ENCODE data around the gene MTX3.

MTX3 gene

DNA sequence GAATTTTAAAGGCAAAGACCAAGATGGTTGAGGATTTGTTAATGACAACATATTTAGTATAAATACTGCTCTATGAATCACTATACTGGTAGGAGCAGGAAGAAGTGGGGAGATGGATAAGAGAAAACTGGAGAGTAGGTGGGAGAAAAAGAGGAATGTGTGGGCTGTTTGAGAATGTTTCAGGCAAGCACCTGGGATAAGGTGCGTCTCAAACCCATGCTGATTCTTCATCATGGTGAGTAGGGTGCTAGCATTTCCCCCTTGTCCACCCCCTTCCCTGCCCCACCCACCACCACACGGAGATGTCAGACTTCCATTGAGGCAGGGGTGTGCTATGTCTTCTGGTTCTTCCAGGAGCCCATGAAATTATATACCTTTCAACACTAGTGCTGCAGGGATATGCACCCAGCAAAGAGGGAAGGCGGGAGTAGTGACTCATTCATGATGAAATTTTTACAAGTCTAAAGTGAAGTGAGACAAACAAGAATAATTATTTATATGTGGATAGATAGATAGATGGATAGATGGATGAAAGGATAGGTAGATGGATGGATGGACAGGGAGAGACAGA is 54.3 kb downstream of the MTX3 start:
- no peak for DNase-seq (ENCODE audit: low read depth in 2 of 2, low spot score in 1 of 2)

DNA sequence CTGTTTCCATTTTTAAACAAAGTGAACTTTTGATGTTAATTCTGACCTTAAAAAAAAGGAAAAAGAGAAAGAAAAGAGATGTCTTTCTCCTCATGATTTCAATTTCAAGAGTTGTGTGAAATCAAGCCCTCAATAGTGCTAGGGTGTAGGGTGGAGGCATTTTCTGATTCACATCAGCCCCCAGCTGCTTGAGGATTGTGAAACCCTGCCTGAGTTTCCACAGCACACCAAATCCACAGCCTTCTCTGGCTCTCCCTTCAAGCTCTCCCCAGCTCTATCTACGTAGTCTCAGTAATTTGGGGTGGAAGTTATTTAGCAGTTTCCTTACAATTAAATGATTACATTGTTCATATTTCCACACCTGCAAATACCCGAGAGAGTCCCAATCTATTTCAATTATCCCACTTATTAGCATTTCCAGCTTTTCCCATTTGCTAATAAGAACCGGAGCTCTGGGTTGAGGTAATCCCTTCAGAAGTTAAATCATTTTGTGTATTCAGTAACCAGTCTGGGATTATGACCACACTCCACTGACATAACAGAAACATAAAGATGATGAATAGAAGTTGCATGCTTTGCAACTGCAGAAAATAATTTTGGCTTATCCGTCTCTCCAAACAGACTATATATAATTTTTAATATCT is 54.9 kb downstream of the MTX3 start:
- DNase-seq (ENCODE audit: low read depth in 2 of 2, low spot score in 1 of 2), result no peak

DNA sequence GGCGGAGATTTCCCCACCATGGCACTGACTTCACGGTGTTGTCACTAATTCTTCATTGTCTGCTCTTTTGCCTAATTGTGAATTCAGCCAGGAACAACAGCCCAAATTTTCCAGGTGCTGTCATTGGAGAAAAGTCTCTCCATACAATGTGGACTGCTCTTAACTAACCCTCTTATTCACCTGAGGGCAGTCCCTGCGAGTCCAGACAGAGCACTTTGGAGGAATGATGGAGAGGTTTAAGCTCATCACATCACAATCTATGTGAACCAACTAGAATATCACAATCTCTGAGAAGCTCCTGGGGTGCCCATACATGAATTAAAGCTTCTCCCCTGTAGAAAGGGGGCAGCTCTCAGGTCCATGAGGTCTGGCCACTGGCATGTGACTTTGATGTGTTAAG is 56.4 kb downstream of the MTX3 start:
- DNase-seq (ENCODE audit: low read depth in 2 of 2, low spot score in 1 of 2), result no peak

DNA sequence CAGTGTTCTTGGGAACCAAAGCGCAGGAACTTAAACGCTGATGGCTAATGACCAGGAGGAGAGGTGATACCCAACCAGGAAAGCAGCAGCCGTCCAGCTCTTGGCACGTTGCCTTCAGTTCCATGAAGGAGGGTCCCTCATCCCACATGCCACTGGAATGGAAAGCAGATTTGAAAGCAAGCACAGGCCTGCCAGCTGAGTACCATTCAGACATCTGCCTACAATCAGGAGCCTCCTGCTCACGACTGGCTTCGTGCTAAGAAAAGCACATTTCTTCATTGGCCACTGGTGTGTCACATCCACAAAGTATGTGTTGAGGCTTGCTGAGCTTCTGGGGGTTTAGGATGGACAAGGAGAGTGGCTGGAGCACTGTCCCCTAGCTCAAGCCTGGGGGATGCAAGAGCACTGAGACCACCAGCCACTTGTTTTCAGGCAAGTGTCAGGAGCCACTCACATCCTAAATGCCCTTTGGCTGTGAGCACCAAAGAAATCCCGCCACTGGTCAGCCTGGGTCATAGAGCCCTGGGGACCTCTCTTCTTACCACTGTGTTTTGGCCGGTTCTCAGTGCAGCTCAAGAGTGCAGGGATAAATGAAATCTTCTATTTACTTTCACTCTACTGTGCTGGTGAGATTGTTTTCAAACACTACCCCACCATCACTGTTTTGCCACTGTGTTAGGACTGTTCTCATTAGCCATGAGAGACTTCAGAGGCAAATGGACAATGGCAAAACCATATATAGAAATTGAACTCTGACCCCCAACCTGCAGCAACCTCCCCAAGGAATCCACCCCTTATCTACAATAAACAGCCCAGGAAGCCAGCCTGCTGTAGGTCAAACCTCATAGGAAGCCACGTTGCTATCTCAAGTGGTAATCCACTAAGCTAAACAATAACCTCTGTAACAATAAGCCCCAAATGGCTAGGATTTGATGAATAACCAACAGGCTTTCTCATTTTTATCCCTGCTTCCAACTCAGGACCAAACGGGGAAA is 58.3 kb downstream of the MTX3 start:
- DNase-seq (ENCODE audit: low read depth in 2 of 2, low spot score in 1 of 2), result no peak

DNA sequence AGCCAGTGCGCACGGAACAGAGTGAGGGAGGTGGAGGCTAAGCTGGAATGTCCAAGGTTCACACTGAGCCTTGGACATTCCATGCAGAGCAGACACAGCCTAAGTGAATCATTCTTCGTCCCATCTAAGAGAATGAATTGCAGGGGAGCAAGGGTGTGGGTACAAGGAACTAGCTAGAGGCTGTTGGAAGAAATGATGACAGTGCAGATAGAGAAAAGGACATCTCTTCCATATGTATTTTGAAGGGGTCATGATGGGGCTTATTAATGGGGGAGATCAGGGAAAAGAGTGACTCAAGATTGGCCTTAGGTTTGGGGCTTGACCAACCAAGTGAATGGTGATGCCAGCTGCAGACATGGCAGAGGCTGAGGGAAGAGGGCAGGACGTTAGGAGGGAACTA is 59.2 kb downstream of the MTX3 start:
- no peak for DNase-seq (ENCODE audit: low read depth in 2 of 2, low spot score in 1 of 2)

DNA sequence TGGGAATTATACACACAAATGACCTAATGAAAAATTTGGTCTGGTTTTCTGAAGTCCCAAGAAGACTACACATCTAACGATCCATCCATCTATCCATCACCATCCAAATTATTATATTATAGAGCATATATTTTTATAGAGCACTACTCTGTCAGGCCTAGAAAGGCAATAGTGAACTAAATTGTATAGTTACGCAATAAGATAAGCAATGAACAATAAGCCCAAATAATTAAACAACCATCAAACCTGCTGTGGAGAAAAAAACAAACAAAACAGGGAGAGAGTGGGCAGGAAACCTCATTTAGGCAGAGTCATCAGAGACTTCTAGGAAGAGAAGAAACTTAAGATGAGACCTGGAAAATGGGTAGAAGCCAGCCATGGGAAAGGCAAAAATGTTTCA is 59.7 kb downstream of the MTX3 start:
- no peak for DNase-seq (ENCODE audit: low read depth in 2 of 2, low spot score in 1 of 2)

DNA sequence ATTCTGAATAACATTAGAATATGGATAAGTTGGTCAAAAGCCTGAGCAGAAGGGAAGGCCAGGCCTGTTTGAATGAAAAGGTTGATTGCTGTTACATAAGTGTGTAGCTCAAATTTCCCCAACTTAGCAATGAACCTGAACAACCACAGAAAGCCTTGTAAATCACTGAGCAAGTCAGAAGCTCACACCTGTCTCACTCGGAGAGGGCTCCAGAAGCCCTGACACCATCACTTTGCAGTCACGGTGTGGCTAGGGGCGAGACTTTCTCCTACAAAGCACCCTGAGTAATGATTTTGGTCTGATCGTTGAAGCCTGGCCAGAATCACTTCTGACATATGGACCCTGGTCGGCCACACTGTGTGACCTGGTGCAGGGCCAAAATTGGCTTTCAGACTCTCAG is 62.0 kb downstream of the MTX3 start:
- DNase-seq (ENCODE audit: low read depth in 2 of 2, low spot score in 1 of 2), result no peak
